Measurements from ENCODE around the gene IQCM. TPM values are rescaled to one million over a fixed set of nuclear protein-coding genes. Genes with fewer than 3 reads are reported as not detected.
A peak's percentile ranks its signal among the peaks of the same experiment; 100 is the strongest.

Gene IQCM
- total RNA-seq, 1 experiment from 2014 or later, result 0.11 TPM

- POLR2A ChIA-PET, result no interaction called here
- Mint-ChIP-seq H3K27ac (no peak overlapping the region; the same call in 1 of the 2 replicates), H3K4me1 (peaks cover 6% of the 10 kb centered on the region), H3K36me3 (no peaks in the 10 kb centered on the region), H3K4me3 (no peak overlapping the region), H3K27me3 (ENCODE audit: low read depth) (no peaks in the 10 kb centered on the region), H3K9me3 (peaks cover 3% of the 10 kb centered on the region)
- no peak for ATAC-seq
- CTCF ChIA-PET, result no interaction called here
- no peak for DNase-seq (ENCODE audit: low spot score)
- TF ChIP-seq MAX (CRISPR knock-in tag; IDR thresholded peaks at IDR 0.05), result no peak
- TF ChIP-seq FOXP1 (CRISPR knock-in tag; IDR thresholded peaks at IDR 0.05; ENCODE audit: borderline replicate concordance), result no peak
- no peak for TF ChIP-seq IRF1 (CRISPR knock-in tag; IDR thresholded peaks at IDR 0.05)
- TF ChIP-seq OVOL2 (CRISPR knock-in tag; IDR thresholded peaks at IDR 0.05; ENCODE audit: borderline replicate concordance), result no peak
- no peak for TF ChIP-seq ATF6 (CRISPR knock-in tag; IDR thresholded peaks at IDR 0.05)
- no peak for TF ChIP-seq PRRX2 (CRISPR knock-in tag; IDR thresholded peaks at IDR 0.05)
- no peak for TF ChIP-seq STAT6 (CRISPR knock-in tag; conservative IDR thresholded peaks at IDR 0.05; ENCODE audit: low read depth)
These were observed 261.6 kb downstream of the IQCM start for GRCh38 chr4:149553959-149554520.

- TF ChIP-seq ZNF396 (CRISPR knock-in tag; IDR thresholded peaks at IDR 0.05; ENCODE audit: borderline replicate concordance), result no peak
- TF ChIP-seq ZNF263 (CRISPR knock-in tag; IDR thresholded peaks at IDR 0.05; ENCODE audit: low read depth), result no peak
- no peak for TF ChIP-seq AR (CRISPR knock-in tag; IDR thresholded peaks at IDR 0.05)
- no peak for TF ChIP-seq OVOL2 (CRISPR knock-in tag; IDR thresholded peaks at IDR 0.05; ENCODE audit: borderline replicate concordance)
- no peak for TF ChIP-seq PRRX2 (CRISPR knock-in tag; IDR thresholded peaks at IDR 0.05)
- TF ChIP-seq FOXK1 (CRISPR knock-in tag; IDR thresholded peaks at IDR 0.05), result no peak
- no peak for TF ChIP-seq NR1H2 (CRISPR knock-in tag; IDR thresholded peaks at IDR 0.05)
- H3K36me3 Mint-ChIP-seq, result no peaks in the 10 kb centered on the region
- ATAC-seq (no peak), DNase-seq (ENCODE audit: low spot score) (no peak)
- CTCF ChIA-PET, result no interaction called here
- no peaks in the 10 kb centered on the region for H3K27me3 Mint-ChIP-seq (ENCODE audit: low read depth)
- H3K4me3 Mint-ChIP-seq, result no peak overlapping the region
- H3K27ac Mint-ChIP-seq, result no peak overlapping the region
- no peaks in the 10 kb centered on the region for H3K9me3 Mint-ChIP-seq
- peaks cover 6% of the 10 kb centered on the region for H3K4me1 Mint-ChIP-seq
- POLR2A ChIA-PET, result no interaction called here
These were observed 263.0 kb downstream of the IQCM start for GRCh38 chr4:149552601-149553000.

- H3K27me3 Mint-ChIP-seq (ENCODE audit: low read depth), result no peaks in the 10 kb centered on the region
- DNase-seq (ENCODE audit: low spot score) (peak; percentile 40), ATAC-seq (peak; percentile 100)
- ChIA-PET POLR2A (no interaction called here), CTCF (no interaction called here)
- no peak overlapping the region for H3K27ac Mint-ChIP-seq
- H3K9me3 Mint-ChIP-seq, result no peaks in the 10 kb centered on the region
- H3K4me3 Mint-ChIP-seq, result no peak overlapping the region
- no peaks in the 10 kb centered on the region for H3K36me3 Mint-ChIP-seq
- peaks cover 6% of the 10 kb centered on the region for H3K4me1 Mint-ChIP-seq
- no peak for TF ChIP-seq JUN (CRISPR knock-in tag; IDR thresholded peaks at IDR 0.05)
- no peak for TF ChIP-seq RELA (CRISPR knock-in tag; IDR thresholded peaks at IDR 0.05; ENCODE audit: borderline replicate concordance)
- TF ChIP-seq ZNF263 (CRISPR knock-in tag; IDR thresholded peaks at IDR 0.05; ENCODE audit: low read depth), result no peak
- no peak for TF ChIP-seq ETV6 (CRISPR knock-in tag; IDR thresholded peaks at IDR 0.05)
- TF ChIP-seq GABPB1 (CRISPR knock-in tag; IDR thresholded peaks at IDR 0.05), result no peak
- no peak for TF ChIP-seq TEAD1 (CRISPR knock-in tag; IDR thresholded peaks at IDR 0.05)
- no peak for TF ChIP-seq ZNF232 (CRISPR knock-in tag; IDR thresholded peaks at IDR 0.05)
- no peak for TF ChIP-seq PRRX2 (CRISPR knock-in tag; IDR thresholded peaks at IDR 0.05)
- no peak for TF ChIP-seq FOXJ3 (CRISPR knock-in tag; IDR thresholded peaks at IDR 0.05; ENCODE audit: borderline replicate concordance)
- TF ChIP-seq SOX15 (CRISPR knock-in tag; IDR thresholded peaks at IDR 0.05), result no peak
- TF ChIP-seq PREB (CRISPR knock-in tag; IDR thresholded peaks at IDR 0.05; ENCODE audit: borderline replicate concordance), result no peak
These were observed 265.7 kb downstream of the IQCM start for GRCh38 chr4:149549911-149550310.
